GM19193 (cell line): ENCODE measurements around the gene DGCR8.
A peak's percentile ranks its signal among the peaks of the same experiment; 100 is the strongest.

Experiments used
- POLR2A ChIP-seq: IDR thresholded peaks from 4 replicates; pipeline ENCODE4 v1.6.1; 2011; ENCODE audit not compliant: insufficient read depth, insufficient read length; ENCODE audit errors: extremely low read depth

The DGCR8 gene

DNA sequence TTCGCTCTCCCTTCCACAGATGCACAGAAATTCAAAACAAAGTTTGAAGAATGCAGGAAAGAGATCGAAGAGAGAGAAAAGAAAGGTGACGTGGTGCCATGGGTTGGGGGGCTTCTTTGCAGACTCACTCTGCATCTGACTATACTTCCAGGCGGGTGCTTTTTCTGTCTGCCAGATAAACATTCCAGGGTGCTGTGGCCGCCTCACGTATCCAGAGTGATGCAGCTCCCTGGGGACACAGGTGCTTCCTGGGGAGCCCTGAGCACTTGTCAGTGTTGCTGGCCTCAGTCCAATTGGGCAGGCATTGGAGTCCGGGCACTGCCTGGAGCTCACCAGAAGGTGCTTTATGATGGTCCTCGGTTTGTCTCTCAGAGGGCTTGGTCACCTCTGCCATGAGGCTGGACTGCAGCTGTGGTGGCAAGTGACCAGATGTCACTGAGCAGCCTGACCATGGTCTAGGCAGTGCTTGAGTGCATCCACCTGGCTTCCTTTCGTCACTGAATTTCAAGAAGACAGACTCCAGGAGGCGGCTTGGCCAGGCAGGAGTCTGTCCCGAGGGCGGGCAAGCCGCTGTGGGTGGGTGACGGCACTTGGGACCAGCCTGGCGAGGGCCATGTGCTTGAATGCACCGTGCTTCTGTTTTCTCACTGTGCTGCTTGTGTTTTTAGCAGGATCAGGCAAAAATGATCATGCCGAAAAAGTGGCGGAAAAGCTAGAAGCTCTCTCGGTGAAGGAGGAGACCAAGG is 46.4 kb downstream of the DGCR8 start:
- no peak for TF ChIP-seq POLR2A

DNA sequence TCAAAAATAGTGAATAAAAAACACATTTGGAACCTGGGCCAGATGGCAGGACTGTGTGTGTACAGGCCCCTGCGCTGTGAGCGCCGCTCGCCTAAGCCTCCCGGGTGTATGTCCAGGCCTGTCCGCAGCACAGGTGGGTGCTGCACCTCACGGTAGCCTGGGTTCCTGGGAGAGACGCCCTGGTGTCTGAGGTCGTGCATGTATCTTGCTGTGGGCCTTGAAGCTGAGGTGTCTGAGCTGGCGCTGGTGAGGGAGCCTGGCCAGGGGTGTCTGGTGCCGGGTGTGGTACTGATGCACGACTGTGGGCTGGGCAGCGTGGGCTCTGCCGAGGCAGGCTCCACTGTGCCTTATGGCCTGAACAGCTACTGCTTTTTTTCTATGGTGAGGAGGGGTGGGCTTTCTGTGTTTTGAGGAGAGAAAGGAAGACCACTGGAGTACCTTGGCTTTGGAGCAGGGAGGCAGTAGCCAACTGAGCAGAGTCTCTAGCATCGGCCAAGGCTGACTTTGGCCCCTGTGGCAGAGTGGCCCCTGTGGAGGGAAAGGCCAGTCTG is 47.4 kb downstream of the DGCR8 start:
- peak; percentile 16 for TF ChIP-seq POLR2A

DNA sequence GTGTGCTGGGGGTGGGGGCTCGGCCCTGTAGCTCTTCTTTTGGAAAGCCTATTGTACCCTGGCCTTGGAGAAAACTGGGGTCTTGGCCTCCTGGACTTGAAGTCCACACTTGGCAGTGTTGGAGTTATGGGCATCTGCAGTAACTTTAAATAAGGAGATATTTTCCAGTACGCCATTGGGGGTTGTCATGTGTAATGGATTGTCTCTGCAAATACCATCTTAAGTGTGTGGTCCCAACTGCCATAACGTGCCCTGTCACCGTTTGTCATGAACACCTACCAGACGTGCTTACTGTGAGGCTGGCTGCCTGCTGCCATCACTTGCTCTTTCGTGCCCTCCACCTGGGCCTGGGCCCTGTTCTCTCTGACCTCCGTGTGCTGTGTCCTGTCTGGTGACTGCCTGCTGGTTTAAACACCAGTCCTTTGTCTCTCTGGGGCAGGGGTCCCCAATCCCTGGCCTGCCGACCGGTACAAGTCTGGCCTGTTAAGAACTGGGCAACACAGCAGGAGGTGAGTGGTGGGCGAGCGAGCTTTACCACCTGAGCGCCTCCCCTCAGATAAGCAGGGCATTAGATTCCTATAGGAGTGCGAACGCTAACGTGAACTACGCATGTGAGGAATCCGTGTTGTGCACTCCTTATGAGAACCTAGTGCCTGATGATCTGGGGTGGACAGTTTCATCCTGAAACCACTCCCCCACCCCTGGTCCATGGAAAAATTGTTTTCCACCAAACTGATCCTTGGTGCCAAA is 48.0 kb downstream of the DGCR8 start:
- TF ChIP-seq POLR2A = no peak

DNA sequence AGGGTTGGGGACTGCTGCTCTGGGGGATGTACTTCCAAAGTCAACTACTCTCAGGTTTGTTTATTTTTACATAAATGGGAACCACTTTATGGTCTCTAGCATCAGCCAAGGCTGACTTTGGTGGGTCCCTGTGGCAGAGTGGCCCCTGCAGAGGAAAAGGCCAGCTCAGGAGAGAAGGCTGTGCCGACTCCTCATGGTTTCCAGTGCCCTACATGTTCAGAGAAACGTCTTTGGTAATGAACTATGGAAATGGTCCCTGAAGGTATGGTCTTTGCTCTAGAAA is 48.5 kb downstream of the DGCR8 start:
- no peak for TF ChIP-seq POLR2A

DNA sequence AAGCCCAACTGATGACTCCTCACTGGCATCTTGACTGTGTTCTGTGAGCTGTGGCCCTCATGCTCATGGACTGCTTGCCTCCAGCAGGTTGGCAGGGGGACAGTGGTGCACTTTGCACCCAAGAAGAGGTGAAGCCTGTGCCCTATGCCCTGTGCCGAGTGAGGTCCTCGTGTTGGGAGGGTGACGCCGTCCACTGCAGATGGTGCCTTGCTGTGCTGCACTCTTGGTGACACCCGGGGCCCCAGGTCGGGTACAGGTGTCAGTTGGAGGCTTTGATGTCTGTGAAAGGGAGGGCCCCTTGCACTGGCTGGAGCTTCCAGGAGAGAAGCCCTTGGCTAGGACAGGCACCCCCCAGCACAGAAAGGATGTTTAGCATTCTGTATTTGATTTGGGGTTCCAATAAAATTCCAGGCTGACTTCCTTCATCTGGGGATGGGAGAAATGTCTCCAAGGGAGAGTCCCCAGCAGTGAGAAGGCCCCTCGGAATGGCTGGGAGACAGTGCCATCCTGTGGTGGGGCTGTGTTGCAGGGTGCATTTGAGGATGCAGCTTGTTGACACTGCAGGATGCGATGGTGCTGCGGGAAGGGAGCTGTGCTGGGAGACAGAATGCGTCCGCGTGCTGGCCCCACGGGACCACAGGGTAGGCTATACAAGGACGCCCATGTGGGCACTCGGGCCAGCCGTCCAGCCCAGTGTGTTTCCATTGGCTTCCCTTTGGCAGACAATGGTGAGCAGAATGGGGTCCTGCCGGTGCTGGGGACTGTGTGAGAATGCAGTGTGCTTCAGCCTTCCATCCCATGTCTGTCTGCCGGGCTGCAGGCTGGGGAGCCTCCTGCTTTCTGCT is 49.1 kb downstream of the DGCR8 start:
- TF ChIP-seq POLR2A = no peak

DNA sequence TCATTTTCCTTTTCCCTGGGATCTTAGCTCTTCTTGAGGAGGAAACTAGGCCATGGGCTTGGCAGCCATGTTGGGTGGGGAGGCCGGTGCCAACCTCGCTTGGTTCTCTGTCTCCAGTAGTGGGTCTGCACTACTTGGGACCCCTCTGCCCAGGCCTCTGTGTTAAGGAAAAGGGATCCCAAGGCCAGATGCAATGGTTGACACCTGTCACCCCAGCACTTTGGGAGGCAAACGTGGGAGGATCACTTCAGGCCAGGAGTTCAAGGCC is 49.6 kb downstream of the DGCR8 start:
- no peak for TF ChIP-seq POLR2A

DNA sequence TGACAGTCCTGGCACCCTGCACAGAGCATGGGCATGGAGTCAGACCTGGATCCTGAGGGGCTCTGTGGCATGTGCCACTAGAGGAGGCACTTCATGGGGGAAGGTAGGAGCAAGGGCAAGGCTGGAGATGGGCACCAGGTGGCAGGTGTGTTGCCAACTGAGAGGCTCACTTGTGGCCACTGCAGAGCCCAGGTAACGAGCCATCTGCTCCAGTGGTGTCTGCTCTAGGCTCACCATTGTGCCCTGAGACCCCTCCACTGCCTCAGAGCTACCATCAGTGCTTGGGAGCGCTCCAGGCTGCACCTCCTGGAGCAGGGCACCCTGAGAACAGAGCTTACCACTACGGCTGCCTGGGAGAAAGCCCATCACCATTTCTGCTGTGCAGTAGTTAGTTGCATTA is 50.3 kb downstream of the DGCR8 start:
- no peak for TF ChIP-seq POLR2A

DNA sequence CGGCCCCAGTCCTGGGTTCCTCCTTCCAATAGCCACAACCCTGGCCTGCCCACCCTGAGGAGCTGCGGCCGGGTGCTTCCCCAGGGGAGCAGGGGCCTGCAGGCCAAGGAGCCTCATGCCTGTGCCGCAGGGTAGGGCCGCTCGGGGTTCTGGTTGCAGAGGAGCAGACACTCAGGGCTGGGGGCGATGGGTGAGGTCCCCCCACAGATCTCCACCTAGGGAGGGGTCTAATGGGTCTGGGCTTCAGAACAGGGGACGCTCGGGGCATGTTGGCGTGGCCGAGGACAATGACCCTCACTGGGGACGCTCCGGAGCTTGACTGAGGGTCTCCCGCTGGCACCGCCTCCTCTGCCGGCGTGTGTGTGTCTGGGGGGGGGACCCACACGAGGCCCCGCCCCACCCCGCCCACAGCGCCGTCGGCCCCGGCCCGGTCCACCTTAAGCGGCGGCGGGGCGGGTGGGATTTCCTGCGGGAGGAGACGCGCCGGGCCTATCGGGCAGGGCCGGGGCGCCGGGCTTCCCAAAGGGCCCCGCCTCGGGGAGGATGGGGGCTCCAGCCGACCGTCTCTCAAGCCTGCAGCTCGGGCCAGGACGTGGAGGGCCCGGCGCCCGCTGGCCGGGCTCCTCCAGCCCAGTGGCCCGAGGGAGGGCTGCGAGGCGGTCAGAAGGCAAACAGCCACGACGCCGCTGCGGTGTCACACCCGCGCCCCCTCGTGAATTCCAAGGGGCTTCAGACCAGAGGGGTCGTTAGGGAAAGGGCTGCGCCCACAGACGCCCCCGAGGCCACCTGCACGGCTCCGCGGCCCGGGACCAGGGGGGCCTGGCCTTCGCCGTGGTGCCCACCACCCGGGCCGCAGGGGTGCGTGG is 50.9 kb downstream of the DGCR8 start:
- no peak for TF ChIP-seq POLR2A

DNA sequence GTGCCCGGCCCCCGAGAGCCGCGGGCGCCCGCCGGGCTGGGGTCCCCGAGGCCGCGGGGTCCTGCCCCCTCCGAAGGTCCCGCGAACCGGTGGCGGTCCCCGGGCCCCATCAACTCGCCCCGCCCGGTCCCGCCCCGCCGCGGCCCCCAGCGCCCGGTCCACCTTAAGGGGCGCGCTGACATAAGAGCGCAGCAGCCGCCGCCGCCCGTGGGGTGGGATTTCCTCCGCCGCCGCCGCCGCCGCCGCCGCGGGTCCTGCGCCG is 51.5 kb downstream of the DGCR8 start, which contains the start of gene ZDHHC8:
Gene ZDHHC8, plus strand, starts transcription at position 208 of the 262 bp plus-strand sequence. CDS start 144 bp downstream, outside the sequence.
- no peak for TF ChIP-seq POLR2A

DNA sequence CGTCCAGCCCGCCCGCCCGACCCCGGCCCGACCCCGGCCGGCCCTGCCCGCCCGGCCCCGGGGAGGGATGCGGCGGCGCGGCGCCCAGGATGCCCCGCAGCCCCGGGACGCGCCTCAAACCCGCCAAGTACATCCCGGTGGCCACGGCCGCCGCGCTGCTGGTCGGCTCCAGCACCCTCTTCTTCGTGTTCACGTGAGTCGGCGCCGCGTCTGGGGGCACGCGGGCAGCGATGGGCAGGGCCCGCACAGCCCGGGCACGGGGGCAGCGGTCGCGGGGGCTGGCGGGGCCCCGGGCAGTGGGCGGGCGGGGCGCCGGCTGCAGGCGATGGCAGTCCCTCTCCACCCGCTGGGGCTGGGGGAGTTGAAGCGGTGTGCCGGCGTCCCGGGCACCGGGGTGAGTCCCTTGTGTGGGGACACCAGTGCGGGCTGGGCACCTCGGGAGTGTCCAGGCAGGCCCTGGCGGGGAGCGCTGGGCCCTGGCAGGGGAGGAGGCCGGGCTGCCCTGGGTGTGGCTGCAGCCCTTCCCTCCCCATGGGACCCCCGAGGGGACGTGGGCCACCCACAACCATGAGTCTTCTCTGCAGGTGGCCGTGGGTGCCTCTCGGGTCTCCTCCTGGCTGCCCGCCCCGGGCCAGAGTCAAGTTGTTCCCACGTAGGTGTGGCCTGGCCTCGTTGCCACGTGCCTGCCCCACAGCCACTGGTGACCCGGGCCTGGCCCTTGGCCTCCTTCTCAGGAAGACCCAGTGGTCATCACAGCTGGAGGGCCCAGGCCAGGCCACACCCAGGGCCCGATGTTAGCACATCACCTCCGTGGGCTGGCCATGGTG is 52.0 kb downstream of the DGCR8 start:
- TF ChIP-seq POLR2A = no peak

DNA sequence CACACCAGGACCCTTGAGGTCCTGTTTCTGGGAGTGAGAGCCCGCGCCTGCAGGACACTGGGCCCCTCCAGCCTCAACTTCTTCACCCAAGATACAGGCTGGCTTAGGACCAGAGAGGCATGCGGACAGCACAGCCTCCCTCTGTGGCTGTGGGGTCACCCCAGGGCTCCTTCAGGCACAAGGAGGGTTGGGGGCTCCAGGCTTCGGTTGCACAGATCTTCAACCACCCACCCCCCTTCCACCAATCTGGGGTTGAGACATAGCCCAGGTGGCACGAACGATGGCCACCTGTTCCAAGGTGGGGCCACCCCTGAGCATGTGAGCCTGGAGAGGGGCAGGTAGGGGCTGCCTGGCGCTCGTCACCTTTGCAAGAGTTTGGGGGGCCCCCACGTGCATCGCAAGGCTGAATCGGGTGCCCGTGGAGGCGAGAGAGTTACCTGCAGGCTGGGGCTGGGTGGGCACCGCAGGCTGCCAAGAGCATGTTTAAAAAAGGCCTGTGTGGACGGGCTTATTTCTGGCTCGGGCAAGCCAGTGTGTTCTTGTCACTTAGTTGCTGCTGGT is 52.7 kb downstream of the DGCR8 start:
- TF ChIP-seq POLR2A = no peak

DNA sequence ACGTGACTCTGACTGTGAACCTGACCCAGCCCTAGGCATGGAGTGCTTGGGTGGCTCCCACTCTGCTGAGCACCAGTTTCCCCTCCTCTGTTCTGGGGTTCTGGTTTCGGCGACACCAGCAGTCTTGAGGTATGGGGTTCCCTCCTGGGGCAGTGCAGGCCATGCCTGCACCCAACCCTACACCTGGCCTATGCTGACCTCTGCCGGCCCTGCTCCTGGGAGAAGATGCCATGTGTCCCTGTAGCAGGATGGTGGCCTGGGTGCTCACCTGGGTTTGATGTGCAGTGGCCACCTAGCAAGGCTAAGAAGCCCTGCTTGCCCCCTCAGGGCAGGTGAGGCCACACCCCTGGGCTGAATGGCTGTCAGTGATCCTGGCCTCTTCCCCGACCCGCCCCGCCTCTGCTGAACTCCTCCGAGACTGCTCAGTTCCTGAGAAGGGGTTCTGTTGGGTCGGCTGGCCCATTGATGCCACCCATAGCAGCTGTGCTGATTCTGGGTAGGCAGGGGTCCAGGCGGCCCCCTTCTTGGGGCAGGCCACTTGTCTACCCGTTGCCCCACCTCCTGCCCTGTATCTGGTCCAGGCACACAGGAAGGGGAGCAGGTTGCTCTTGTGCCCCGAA is 54.0 kb downstream of the DGCR8 start:
- TF ChIP-seq POLR2A = no peak

DNA sequence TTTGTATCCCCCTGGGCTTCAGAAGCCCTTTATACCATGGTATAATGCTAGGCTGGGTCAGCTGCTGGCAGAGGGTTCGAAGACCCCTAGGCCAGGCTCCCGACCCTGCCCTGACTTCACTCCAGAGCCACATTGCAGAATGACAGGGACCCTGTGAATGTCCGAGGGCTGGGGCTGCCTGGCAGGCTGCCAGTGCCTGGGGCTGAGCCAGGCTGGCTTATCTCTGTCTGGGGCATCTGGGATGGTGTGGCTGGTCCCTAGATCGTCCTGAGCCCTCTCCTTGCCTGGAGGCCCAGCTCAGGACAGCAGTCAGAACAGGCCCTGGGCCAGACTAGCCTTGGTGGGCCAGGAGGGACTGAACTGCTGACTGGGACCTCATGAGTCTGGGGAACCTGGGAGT is 55.2 kb downstream of the DGCR8 start:
- TF ChIP-seq POLR2A = no peak

DNA sequence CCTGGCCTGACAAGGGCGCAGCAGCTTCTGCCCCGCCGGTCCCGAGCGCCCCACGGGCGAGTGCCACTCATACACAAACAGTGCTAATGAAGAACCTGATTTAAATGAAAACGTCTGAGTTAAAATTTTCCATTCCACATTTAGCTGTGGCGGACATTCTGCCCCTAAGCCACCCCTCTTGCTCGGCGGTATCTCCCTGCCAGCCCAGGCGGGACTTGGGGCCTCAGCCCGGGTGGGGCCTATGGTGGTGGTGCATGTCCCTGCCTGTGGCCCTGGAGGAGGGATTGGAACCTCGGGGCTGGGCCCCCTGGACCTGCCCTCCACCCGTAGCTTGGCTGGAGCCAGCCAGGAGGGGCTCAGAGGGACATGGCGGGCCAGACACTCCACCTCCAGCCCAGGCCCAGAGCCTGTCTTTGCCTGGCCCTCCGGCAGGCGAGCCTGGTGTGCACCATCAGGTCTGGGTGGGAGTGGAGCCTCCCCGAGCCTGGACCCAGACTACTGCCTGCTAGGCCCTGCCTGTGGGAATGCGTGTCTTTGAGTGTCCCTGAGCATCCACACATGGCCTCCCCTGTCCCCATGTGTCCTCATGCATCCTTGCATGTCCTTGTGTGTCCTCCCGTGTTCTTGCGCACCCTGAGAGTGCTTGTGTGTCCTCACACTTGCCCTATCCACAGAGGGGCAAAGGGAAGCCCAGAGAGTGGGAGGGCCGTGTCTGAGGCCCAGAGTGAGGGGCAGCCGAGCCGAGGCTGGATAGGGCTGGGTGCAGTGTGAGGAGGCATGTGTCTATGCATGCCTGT is 56.0 kb downstream of the DGCR8 start:
- no peak for TF ChIP-seq POLR2A

DNA sequence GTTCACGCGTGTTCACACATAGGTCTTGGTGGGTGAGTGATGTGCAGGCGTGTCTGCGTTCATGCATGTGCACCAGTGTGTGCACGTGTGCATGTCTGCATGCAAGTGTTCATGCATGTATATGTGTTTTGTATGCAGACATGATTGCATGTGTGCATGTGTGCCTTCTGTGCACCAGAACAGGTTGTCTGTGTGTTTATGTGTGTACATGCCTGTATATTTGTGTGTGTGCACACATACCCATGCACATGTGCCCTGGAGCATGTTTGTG is 56.5 kb downstream of the DGCR8 start:
- no peak for TF ChIP-seq POLR2A
